Spleen (tissue), 7 donors: Measurements from ENCODE around the gene ELMO2.

ENCODE experiments used
- POLR2AphosphoS5 ChIP-seq, 3 donors: sonication (generic); formaldehyde crosslinking; IDR thresholded peaks; one replicate each; pipeline ENCODE4 v1.5.1; 2017; ENCODE audit warnings: antibody characterized with exemption in 3 of 3
- TF ChIP-seq, protein P1 (sequence below), 11 experiments: fragments of 200-600 bp in 7 of 11; fragments of 450-650 bp in 4 of 11; sonication (generic) in 4 of 11; IDR thresholded peaks in 8 of 11; conservative IDR thresholded peaks in 3 of 11; 1 replicate in 7 of 11; 2 replicates in 4 of 11; pipeline versions ENCODE4 v1.4.0 to v1.8.0; 2016 to 2021; ENCODE audit warnings: antibody characterized with exemption in 11 of 11, inconsistent platforms in 4 of 11, mild to moderate bottlenecking in 1 of 11
- donor health status: DM: no; HTN: no; CAD: no; lungs with moderate emphysema.
- donor health status: DM: no; HTN: no; CAD: no.
- donor health status: DM: no; HTN: no; CAD: no.

DNA sequence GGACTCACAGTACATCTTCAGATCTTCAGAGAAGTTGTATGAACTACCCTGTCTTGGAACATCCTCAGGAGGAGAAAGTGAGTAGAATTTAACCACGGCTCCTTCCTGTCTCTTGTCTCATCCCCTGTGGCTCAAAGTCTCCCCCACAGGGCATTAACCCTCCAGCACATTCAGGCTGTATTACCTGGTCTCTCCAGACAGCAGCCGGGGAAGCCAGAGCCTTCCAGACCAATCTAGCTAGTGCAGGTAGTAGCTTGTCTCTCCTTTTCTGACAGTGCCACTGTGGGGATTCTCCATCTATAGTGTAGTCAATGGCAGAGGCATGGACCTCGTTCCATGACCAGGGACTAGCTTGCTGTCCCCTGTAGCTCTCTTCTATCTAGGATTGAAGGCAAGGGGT is 16.9 kb upstream of the ELMO2 start:
- TF ChIP-seq, protein P1, sequence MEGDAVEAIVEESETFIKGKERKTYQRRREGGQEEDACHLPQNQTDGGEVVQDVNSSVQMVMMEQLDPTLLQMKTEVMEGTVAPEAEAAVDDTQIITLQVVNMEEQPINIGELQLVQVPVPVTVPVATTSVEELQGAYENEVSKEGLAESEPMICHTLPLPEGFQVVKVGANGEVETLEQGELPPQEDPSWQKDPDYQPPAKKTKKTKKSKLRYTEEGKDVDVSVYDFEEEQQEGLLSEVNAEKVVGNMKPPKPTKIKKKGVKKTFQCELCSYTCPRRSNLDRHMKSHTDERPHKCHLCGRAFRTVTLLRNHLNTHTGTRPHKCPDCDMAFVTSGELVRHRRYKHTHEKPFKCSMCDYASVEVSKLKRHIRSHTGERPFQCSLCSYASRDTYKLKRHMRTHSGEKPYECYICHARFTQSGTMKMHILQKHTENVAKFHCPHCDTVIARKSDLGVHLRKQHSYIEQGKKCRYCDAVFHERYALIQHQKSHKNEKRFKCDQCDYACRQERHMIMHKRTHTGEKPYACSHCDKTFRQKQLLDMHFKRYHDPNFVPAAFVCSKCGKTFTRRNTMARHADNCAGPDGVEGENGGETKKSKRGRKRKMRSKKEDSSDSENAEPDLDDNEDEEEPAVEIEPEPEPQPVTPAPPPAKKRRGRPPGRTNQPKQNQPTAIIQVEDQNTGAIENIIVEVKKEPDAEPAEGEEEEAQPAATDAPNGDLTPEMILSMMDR (IDR thresholded peaks at IDR 0.05 in 8 of 11, conservative IDR thresholded peaks at IDR 0.05 in 3 of 11): no peak
- TF ChIP-seq POLR2AphosphoS5 (IDR thresholded peaks at IDR 0.05): no peak
